ENCODE data around the gene ITGAD.

GRCh38 chr16:31355431-31356100, 37.6 kb upstream of the ITGAD start:
- TF ChIP-seq CTCF (IDR thresholded peaks at IDR 0.05; ENCODE audit: extremely low read depth in 1 of 2, insufficient read depth in 1 of 2, low read depth in 1 of 2, low read length in 2 of 2), result no peak
- no peak for TF ChIP-seq EZH2 (IDR thresholded peaks at IDR 0.05; ENCODE audit: borderline replicate concordance, low read depth, low read length, severe bottlenecking)
- no peak for TF ChIP-seq POLR2AphosphoS5 (IDR thresholded peaks at IDR 0.05; ENCODE audit: insufficient read depth, low read depth, low read length)
- no peak for TF ChIP-seq POLR2A (IDR thresholded peaks at IDR 0.05; ENCODE audit: low read depth, low read length)
- TF ChIP-seq JUN (IDR thresholded peaks at IDR 0.05; ENCODE audit: borderline replicate concordance, insufficient read depth, insufficient read length, low read depth), result no peak

Measured in endothelial cell of umbilical vein (primary cell).